Body of pancreas (tissue), 4 donors: ENCODE measurements around the gene AMPH. TPM values are rescaled to one million over a fixed set of nuclear protein-coding genes. Genes with fewer than 3 reads are reported as not detected.

Source experiments
- ATAC-seq: fragments of 150-250 bp; one replicate; pipeline ENCODE4 v1.9.1; 2016
- DNase-seq, 4 donors: peaks; one replicate each; pipeline ENCODE4 v3.0.0-alpha.2; 2019
- H3K27ac ChIP-seq, 4 donors: fragments of 200-600 bp; sonication (generic); 1 replicate in 3 of 4; 2 replicates in 1 of 4; pipeline versions ENCODE4 v1.5.1 to v1.6.1; 2016 to 2019; ENCODE audit warnings: mild to moderate bottlenecking in 1 of 4, mixed read lengths in 1 of 4, moderate library complexity in 1 of 4
- H3K27me3 ChIP-seq, 2 donors: fragments of 200-600 bp; sonication (generic); one replicate each; pipeline ENCODE4 v1.6.0; 2016; ENCODE audit warnings: mild to moderate bottlenecking in 1 of 2
- H3K36me3 ChIP-seq, 2 donors: fragments of 200-600 bp; sonication (generic); replicated peaks in 1 of 2; 2 replicates each; pipeline ENCODE4 v1.5.1; 2016; ENCODE audit warnings: low read depth in 2 of 2; ENCODE audit not compliant: insufficient read depth in 1 of 2
- H3K4me1 ChIP-seq: fragments of 200-600 bp; sonication (generic); one replicate; pipeline ENCODE4 v1.6.0; 2016
- H3K4me3 ChIP-seq, 2 donors: fragments of 200-600 bp; sonication (generic); 1 replicate in 1 of 2; 2 replicates in 1 of 2; pipeline ENCODE4 v1.5.1; 2016 to 2019
- H3K9me3 ChIP-seq, 3 donors: fragments of 200-600 bp; sonication (generic); 1 replicate in 2 of 3; 2 replicates in 1 of 3; pipeline ENCODE4 v1.5.1; 2016
- CTCF ChIP-seq, 7 experiments: fragments of 450-650 bp in 4 of 7; fragments of 200-600 bp in 3 of 7; sonication (generic) in 3 of 7; IDR thresholded peaks; one replicate each; pipeline ENCODE4 v1.5.1; 2016 to 2019; ENCODE audit warnings: antibody characterized with exemption in 7 of 7
- POLR2A ChIP-seq, 3 donors: fragments of 450-650 bp; IDR thresholded peaks; one replicate each; pipeline ENCODE4 v1.6.1; 2016; ENCODE audit warnings: antibody characterized with exemption in 3 of 3, mild to moderate bottlenecking in 2 of 3
- WGBS, 2 donors: methylation state at CpG; one replicate each; pipeline ENCODE4 v1.1.5; 2017; 5-methylcytosine and 5-hydroxymethylcytosine counted together
- intact Hi-C: fragments of 100-400 bp; cut with DNase I; formaldehyde crosslinking; loops from one replicate; pipeline ENCODE4 v1.15.1; 2023
- total RNA-seq, 2 donors: library from RNA; depleted of rRNA; stranded (reverse); fragments of >200 nt; gene quantifications; one replicate each; pipeline ENCODE4 v1.1.0, GENCODE V29; 2016

AMPH gene
- total RNA-seq, 2 donors from 2014 or later: 2.6 to 14.2 TPM

GRCh38 chr7:38629651-38630510, 1.3 kb downstream of the AMPH start:
- intact Hi-C loops: no loop called here
- Histone ChIP-seq H3K36me3 (no peaks in the 10 kb centered on the region), H3K4me3 (no peak overlapping the region), H3K27ac (no peak overlapping the region), H3K27me3 (no peaks in the 10 kb centered on the region), H3K9me3 (peaks cover 0 to 2% (median 0%) of the 10 kb centered on the region in 3 donors), H3K4me1 (peaks cover 5% of the 10 kb centered on the region)
- 32 to 42% methylated on average over 12 of the region's 12 CpGs for WGBS, 2 donors
- DNase-seq (no peak), ATAC-seq (no peak)
- TF ChIP-seq CTCF (IDR thresholded peaks at IDR 0.05) (no peak), POLR2A (IDR thresholded peaks at IDR 0.05) (no peak)

GRCh38 chr7:38628630-38629385, 2.4 kb downstream of the AMPH start:
- H3K4me1 ChIP-seq: peaks cover 5% of the 10 kb centered on the region
- H3K36me3 ChIP-seq: no peaks in the 10 kb centered on the region
- no peaks in the 10 kb centered on the region for H3K27me3 ChIP-seq
- H3K27ac ChIP-seq: no peak overlapping the region
- ATAC-seq (no peak), DNase-seq (no peak)
- no peak for TF ChIP-seq CTCF (IDR thresholded peaks at IDR 0.05)
- TF ChIP-seq POLR2A (IDR thresholded peaks at IDR 0.05): no peak
- intact Hi-C loops: no loop called here
- H3K4me3 ChIP-seq: no peak overlapping the region
- peaks cover 0 to 5% (median 0%) of the 10 kb centered on the region in 3 donors for H3K9me3 ChIP-seq
- 51 to 58% methylated on average over 5 of the region's 5 CpGs for WGBS, 2 donors

GRCh38 chr7:38625866-38626265, 5.3 kb downstream of the AMPH start:
- Histone ChIP-seq H3K9me3 (peaks cover 0 to 5% (median 0%) of the 10 kb centered on the region in 3 donors), H3K4me1 (peaks cover 4% of the 10 kb centered on the region), H3K36me3 (no peaks in the 10 kb centered on the region), H3K27ac (no peak overlapping the region), H3K27me3 (no peaks in the 10 kb centered on the region), H3K4me3 (no peak overlapping the region)
- TF ChIP-seq POLR2A (IDR thresholded peaks at IDR 0.05): no peak
- TF ChIP-seq CTCF (IDR thresholded peaks at IDR 0.05): no peak
- no peak for DNase-seq
- ATAC-seq: no peak
- intact Hi-C loops: no loop called here

GRCh38 chr7:38615665-38616064, 15.5 kb downstream of the AMPH start:
- H3K4me3 ChIP-seq: no peak overlapping the region
- H3K27me3 ChIP-seq: no peaks in the 10 kb centered on the region
- WGBS, 2 donors: 38 to 89% methylated on average over 1 to 2 of the region's 2 CpGs
- no peaks in the 10 kb centered on the region for H3K36me3 ChIP-seq
- ATAC-seq (no peak), DNase-seq (no peak)
- H3K4me1 ChIP-seq: no peaks in the 10 kb centered on the region
- H3K9me3 ChIP-seq: no peaks in the 10 kb centered on the region
- no peak overlapping the region for H3K27ac ChIP-seq
- TF ChIP-seq CTCF (IDR thresholded peaks at IDR 0.05) (no peak), POLR2A (IDR thresholded peaks at IDR 0.05) (no peak)
- intact Hi-C loops: no loop called here
